Suppressor macrophage (primary cell): ENCODE measurements around the gene COPS6.

ENCODE experiments used
- DNase-seq, 4 experiments: peaks; one replicate each; pipeline ENCODE4 v3.0.0-alpha.2; 2020 to 2022

Gene COPS6

GRCh38 chr7:100080907-100081534, 7.7 kb upstream of the COPS6 start:
- peak; percentile 22 to 38 (median 30) for DNase-seq

- DNase-seq = peak; percentile 99
These were observed 7.2 kb upstream of the COPS6 start, which contains the start of gene ZNF3 for GRCh38 chr7:100081535-100082102. ZNF3 (minus strand) TSS chr7:100081723; CDS start chr7:100077357, 4,366 bp downstream.

GRCh38 chr7:100082978-100083377, 5.8 kb upstream of the COPS6 start:
- DNase-seq = no peak

GRCh38 chr7:100085515-100085914, 3.3 kb upstream of the COPS6 start:
- no peak for DNase-seq

DNA sequence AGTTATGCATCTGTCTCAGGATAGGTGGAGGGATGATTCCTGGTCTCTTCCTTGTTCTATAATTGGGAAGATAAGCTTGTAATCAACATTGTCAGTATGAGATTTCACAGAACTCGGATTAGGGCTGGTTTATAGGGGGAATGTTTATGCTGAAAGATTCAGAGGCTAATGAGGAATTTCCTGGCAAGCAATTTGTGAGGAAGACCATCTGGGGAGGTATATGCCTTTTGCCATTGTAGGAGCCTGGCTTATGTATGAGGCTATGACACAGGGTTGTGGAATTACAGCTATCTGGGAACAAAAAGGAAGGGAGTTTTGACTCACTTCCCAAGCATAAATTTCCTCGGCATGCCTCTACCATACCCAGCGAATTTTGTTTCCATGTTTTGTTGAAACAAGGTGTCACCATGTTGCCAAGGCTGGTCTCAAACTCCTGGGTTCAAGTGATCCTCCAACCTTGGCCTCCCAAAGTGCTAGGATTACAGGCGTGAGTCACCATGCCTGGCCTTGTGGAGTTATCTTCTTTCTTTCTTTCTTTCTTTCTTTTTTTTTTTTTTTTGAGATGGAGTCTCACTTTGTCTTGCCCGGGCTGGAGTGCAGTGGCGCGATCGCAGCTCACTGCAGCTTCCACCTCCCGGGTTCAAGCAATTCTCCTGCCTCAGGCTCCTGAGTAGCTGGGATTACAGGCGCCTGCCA, 1.6 kb upstream of the COPS6 start:
- no peak for DNase-seq

DNA sequence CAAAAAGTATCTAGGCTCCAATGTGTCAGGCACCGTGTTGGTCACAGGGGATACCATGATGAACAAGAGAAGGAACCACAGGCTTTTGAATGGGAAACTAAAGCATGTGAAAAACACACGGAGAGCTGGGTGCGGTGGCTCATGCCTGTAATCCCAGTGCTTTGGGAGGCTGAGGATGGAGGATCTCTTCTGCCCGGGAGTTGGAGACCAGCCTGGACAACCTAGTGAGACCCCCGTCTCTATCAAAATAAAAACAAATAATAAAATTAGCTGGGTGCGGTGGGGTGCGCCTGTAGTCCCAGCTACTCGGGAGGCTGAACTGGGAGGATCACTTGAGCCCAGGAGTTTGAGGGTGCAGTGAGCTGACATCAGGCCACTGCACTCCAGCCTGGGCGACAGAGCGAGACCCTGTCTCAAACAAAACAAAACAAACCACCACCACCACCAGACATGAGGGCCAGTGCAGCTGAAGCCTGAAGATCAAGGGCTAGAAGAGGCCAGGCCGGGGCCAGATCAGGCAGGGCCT, 611 bp upstream of the COPS6 start:
- no peak for DNase-seq

- peak in 1 of 4 experiments; percentile 9 for DNase-seq
These were observed 858 bp downstream of the COPS6 start for GRCh38 chr7:100089458-100090196.

GRCh38 chr7:100090527-100091410, 2.0 kb downstream of the COPS6 start:
- DNase-seq = no peak

- peak in 1 of 4 experiments; percentile 14 for DNase-seq
These were observed 2.8 kb downstream of the COPS6 start for GRCh38 chr7:100091411-100092181.

GRCh38 chr7:100093054-100093453, 4.3 kb downstream of the COPS6 start:
- DNase-seq = no peak

- DNase-seq = no peak
These were observed 4.7 kb downstream of the COPS6 start for GRCh38 chr7:100093498-100093897.

DNA sequence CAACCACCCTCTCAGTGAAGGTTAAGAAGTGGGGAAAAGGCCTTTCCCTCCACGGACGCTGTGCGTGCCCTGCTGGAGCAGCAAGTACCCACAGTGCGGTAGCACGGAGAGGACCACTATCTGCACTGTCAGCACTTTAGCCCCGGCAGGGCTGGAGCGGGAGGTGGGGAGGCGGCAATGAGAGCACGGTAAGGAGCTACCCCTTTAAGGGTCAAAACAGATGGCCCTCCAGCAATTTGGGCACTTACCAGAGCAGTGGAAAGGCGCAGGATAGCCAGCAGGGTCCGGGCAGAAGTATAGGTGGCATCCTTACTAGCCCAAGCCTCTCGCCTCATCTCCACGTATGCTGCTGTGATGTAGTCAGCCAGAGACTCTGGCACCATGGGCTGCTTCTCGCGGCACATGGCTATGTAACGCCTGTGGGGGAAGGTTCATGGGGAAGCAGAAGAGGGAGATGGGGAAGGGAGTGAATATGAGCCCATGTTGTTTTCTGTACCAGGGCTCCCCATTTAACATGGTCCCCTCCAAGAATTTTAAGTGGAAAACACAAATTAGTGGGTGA, 5.2 kb downstream of the COPS6 start:
- no peak for DNase-seq

DNA sequence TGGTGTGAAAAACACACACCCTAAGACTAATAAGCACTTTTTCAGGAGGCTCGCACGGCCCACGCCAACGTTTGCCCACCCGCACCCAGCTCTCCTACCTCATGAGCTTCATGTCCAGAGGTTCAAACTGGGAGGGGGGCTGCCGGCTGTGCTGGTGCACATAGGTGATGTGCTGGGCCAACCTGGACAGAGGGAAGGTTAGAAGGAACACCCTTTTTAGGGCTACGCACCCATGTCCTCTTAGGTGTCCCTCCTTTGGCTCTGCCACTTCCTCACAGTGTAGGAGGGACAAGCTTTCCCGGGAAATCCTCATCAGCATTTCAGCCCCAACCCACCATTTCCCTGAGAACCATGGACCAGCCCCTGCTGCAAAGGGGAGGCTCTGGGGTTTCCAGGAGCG, 6.5 kb downstream of the COPS6 start:
- no peak for DNase-seq

DNA sequence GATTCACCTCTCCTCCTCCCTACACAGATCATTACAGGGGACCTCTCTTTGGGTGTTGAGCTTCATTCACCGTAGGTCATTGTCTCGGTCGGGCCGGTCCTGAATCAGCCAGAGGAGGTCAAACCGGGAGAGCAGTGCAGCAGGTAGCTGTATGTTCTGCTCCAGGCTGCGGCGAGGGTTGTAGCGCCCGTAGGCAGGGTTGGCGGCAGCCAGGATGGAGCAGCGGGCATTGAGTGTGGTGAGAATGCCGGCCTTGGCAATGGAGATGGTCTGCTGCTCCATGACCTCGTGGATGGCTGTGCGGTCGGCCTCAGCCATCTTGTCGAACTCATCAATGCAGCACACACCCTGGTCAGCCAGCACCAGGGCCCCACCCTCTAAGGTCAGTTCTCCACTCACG, 6.9 kb downstream of the COPS6 start:
- no peak for DNase-seq

DNA sequence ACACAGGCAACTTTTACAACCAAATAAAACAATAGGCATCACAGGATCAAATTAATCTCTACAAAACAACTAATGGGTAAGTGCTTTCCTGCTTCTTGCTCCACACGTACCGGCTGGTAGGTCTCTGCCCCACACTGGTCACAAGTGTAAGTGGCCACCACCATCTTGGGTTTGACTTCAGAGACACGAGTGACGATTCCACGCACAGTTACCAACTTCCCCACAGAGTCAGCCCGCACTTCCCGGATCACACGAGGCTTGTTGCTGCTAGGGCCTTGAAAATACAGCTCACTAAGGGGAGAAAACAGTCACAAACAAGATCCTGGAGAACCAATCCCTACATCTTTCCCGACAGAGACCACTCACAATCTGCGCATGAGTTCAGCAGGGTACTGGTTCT, 10.1 kb downstream of the COPS6 start:
- no peak for DNase-seq

DNA sequence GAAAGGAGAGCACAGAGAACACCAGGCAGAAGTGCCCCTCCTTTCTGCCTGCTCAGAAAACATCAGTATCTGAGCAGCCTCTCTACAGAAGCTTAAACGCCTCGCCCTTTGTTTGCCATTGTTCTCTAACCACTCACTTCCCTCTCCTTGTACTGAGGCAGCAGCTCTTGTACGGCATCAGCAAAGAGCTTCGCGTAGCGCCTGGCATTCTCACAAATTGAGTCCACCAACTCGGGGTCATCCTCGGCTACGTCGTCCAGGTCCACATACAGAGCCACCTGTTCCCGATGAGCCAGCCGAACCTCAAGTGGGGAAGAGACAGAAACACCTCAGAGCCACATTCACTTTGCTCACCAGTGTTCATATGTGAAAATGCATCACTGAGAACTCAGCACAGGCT, 10.7 kb downstream of the COPS6 start:
- DNase-seq = no peak

DNA sequence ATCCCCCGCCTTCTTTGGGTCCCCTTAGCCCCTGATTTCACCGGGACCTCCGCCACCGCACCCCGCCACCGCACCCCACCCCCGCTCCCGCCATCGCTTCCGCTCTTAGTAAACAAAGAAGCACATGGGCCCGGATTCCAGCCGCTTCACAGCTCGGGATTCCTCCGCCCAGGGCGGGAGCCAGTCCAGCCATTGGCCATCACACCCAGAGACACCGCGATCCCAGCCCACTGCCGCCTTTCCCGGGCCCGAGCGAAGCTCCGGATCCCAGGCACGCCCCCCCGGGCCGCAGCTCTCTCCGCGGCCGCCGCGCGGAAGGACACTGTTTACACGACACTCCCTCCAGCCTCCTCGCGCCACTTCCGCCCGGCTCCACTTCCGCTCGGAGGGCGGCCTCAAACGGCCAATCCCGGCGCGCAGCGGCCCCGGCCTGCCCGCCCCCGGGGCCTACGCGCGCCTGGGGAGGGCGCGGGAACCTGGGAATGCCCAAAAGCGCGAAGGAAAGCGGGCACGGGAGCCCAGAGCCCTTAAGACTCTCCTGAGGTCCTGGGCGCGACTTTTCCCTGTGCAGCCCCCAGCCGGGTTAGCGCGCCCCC, 11.7 kb downstream of the COPS6 start:
- DNase-seq = peak; percentile 95 to 99 (median 97)

DNA sequence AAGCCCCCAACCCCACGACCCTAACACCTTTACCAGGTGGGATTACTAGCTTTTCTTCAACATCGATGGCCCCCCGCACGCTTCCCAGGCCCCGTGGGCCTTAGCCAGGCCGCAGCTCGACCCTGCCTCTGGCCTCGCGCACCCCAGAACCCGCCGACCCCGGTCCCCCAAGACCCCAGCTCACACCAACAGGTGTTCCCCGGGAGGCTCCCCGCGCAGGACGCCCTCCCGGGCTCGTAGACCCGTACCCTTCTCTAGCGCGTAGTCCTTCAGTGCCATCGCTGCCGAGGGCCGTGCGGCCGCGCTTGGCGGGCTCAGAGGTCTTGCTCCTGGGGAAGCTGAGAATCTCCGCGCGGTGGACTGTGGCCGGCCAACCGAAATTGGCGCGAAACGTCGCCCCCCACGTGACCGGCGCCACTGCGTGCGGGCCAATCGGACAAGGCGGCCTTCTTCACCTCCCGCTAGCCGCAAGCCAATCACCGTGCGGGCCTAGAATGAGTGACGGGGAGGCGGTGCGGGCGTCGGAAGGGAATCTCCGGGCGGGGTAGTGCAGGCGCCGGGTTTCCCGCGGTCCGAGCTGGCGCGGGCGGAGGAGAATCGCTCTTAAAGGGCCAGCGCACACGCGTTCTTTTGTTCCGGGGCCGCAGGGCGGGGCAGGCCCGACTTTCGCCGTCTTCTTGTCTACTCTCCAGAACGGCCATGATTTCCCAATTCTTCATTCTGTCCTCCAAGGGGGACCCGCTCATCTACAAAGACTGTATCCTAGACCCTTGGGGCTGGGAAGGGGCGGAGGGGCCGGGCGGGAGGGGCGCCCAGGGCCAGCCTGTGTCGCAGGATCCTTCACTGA, 12.5 kb downstream of the COPS6 start, which contains the start of the genes AP4M1 and MCM7:
Gene AP4M1, plus strand, starts transcription at position 628 of the 847 bp plus-strand sequence. Its CDS starts 72 bp downstream, at position 700.
Gene MCM7, minus strand, starts transcription at position 382 of the 847 bp plus-strand sequence. Its CDS starts 103 bp downstream, at position 279.
- peak; percentile 98 to 100 (median 99) for DNase-seq
